GM08714 (cell line): ENCODE measurements around the gene MAGI1.

Experiments
- H3K4me3 ChIP-seq: fragments of 200-500 bp; sonication (Bioruptor generic); 2 replicates; pipeline ENCODE4 v1.5.1; 2014; ENCODE audit warnings: mild to moderate bottlenecking, low read length, inconsistent platforms
- ZNF274 ChIP-seq: IDR thresholded peaks from 2 replicates; pipeline ENCODE4 v1.6.1; 2012; ENCODE audit warnings: mild to moderate bottlenecking, low read depth, low read length

Gene MAGI1

DNA sequence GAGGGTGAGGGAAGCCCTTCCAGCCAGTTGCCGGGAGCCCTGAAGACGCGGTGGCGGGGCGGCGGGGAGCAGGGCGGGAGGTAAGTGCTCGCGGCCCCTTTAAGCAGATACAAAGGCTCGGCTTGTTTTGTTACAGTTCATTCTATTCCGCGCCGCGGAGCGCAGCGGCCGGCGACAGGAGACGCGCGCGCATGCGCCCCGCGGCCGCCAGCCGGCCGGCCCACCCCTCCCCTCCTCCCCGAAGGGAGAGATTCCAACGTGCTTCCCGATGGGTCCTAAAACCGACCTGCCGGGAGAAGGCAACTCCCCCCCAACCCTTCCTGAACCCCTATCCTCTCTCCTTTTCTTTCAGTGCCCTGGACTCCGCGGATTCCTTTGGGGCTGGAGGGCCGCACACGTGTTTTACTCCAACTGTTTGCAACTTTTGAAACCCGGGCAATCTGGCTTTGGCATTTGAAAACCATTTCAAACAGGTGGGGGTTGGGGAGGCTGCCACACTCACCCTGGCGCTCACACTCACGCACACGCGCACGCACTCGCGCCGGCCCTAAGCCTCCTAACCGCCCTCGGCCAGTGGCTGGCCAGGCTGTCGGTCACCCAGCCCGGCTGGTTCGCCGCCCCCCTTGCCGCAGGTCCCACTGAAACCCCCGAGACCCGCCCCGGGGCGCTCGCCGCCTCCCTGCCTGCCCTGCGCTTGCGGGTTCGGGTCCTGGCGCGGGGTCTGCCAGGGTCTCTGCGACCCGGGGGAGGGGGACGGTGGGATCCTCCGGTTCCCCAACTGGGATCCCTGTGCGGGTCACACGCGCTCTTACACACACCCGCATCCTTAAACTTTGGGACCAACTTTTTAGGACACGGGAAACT lies at the start of gene MAGI1:
Gene MAGI1 (minus strand): TSS at position 193 of the 864 bp plus-strand sequence. CDS start 610 bp downstream, outside the sequence.
- H3K4me3 ChIP-seq = peak within 1 kb of the TSS; percentile 67
- no peak for TF ChIP-seq ZNF274

DNA sequence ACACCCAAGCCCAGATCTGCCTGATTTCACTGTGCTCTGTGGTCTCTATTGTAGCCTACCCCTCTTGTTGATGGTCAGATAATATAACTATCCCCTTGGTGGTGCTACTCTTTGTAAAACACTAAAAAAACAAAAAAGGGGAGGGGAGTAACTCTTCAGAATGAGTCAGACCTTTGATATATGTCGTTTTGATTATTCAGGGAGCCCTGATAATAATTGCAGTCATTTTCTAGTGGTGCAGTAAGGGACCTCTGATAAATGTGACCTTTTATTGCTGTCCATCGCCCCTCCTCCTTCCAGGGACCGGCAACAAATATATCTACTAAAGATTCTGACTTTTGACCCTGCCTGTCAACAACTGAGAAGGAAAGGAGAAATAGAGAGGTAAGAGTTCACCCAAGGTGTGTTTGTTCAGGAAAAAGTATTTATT lies 45.1 kb upstream of the MAGI1 start:
- no peak for TF ChIP-seq ZNF274

DNA sequence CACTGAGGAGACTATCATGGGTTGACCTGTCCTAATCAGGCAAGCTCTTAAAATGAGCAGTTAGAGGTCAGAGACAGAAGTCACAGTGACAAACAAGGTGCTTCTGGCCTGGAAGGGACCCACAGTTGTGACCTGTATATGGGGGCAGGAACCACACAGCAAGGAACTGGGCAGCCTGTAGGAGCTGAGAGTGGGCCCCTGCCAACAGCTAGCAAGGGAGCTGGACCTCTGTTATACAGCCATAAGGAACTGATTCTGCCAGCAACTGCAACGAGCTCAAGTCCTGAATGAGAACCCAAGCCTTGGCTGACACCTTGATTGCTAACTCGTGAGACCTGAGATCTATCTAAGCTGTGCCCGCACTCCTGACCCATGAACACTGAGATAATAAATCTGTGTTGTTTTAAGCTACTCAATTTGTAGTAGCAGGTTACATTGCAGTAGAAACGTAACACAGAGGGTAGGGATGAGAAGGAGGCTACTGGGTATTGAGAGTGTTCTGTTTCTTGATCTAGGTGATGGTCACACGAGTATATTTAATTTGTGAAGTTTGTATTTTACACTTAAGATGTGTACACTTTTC lies 44.5 kb upstream of the MAGI1 start:
- no peak for TF ChIP-seq ZNF274
- no peak overlapping the region for H3K4me3 ChIP-seq

More for the DNA sequence above, 45.1 kb upstream of the MAGI1 start:
- no peak overlapping the region for H3K4me3 ChIP-seq

DNA sequence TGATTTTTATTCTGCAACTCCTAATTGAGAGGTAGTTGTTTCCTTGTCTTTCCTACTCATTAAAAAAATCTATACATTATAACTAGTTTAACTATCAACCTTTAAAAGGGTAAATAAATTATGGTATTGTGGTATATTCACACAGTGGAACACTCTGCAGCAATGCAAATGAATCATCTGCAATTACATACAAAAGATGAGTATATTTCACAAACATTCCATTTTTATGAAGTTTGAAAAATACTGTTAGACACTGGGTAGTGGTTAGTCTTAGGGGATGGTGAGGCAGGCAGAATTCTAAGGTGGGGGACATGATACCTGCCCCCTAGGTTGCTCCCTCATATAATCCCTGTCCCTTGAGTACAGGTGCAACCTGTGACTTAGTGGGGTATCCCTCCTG lies 44.0 kb upstream of the MAGI1 start:
- no peak overlapping the region for H3K4me3 ChIP-seq
- no peak for TF ChIP-seq ZNF274

DNA sequence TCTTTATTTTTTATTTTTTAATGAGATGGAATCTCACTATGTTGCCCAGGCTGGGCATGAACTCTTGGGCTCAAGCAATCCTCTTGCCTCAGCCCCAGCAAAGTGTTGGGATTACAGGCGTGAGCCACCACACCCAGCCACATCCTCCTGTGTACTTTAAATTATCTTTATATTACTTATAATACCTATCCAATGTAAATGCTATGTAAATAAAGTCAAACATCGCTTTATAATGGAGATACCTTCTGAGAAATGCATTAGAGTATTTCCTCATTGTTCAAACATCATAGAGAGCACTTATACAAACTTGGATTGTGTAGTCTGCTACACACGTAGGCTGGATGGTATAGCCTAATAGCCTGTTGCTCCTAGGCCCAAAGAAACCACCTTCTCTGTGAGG lies 41.4 kb upstream of the MAGI1 start:
- no peak for TF ChIP-seq ZNF274
- H3K4me3 ChIP-seq = no peak overlapping the region

DNA sequence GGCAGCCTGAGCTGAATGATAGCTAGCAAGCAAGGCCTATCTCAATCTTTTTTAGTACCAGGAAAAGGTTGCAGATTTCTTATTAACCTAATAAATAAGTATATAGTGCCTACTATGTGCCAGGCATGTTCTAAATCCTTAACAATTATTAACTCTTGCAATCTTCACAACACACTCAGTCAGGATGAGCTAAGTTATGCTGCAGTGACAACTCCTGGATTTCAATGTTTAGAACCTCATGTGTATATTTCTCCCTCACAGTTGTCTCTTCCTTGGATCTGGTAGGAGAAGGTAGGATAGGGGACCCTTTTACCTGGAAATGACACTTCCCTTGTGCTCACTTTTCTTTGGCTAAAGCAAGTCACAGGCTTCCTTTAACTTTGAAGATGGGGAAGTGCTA lies 39.3 kb upstream of the MAGI1 start:
- no peak for TF ChIP-seq ZNF274
- no peak overlapping the region for H3K4me3 ChIP-seq

- TF ChIP-seq ZNF274 = no peak
- no peak overlapping the region for H3K4me3 ChIP-seq
Measured at GRCh38 chr3:66076861-66077470, 38.2 kb upstream of the MAGI1 start.

- no peak overlapping the region for H3K4me3 ChIP-seq
- no peak for TF ChIP-seq ZNF274
Measured at GRCh38 chr3:66075281-66075680, 36.6 kb upstream of the MAGI1 start.

DNA sequence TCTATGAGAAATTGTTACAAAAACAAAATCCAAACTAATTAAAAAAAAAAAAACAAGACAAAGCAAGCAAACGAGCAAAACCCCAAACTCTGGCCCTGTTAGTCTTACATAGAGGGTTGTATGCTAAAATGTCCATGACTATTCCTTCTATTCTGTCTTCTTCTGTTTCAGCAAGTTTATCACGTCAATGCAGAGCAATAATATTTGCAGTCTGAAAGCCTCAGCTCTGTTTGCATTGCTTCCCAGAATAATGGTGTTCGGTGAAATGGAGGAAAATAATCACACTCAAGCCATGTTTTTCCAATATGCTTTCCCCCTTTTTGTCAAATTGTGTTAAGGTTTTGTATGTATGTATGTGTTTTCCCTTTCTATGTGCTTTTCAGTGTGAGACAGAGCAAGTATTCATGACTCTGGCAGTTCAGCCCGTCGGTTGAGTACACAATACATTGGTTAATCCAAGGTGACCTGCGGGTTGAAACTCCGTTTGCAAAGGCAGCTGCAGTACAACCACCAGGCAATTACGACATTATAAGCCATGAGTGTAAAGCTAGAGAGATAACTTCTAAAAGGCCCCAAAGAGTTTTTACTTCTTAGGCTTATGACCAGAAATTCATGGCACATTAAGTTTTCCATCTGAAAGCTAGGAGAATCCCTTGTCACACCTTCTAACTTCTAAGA lies 34.9 kb upstream of the MAGI1 start:
- no peak for TF ChIP-seq ZNF274
- H3K4me3 ChIP-seq = no peak overlapping the region

DNA sequence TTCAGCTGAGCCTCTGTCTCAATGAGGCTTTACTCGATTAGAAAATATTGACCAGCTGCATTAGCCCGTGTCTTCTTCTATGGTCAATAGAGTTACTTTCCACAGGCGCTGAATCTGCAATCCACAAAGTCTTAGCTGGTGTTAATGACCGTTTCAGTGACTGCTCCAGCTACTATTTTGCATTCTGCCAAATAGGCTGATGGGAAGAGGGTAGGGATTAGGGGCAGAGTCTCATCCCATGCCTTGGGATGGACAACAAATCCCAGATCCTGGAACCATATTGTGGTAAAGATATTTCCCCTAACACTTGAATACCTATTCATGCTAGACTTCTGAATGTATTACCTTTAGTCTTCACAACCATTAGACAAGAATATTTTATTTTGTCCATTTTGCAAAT lies 29.5 kb upstream of the MAGI1 start:
- no peak for TF ChIP-seq ZNF274
- H3K4me3 ChIP-seq = no peak overlapping the region

DNA sequence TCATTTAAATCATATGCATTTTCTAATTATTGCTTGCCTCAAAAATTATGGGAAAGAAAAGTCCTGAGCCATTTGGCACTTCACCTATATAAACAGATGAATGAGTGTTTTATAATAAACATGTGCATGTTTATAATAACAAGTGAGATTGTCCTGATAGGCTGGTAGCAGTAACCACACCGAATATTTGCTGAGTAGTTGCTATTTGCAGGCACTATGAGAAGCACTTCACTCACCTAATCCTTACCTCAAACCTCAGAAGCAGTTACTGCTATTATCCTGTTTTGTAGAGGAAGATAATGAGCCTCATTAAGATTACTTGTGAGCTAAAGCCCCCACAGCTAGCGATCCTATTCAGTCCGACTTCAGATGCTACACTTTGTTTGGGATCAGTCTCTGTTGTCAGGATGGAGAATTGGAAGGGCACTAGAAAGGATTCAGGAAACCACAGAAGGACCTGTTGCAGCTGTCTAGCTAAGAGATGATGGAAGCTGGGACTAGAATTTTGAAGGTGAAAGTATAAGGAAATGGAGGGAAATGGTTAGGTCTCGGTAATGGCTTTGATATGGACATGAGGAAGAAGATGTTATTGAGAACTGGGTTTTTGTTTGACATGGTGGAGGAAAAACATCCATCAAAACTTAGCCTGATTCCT lies 28.4 kb upstream of the MAGI1 start:
- H3K4me3 ChIP-seq = no peak overlapping the region
- no peak for TF ChIP-seq ZNF274

GRCh38 chr3:66055289-66055688 lies 16.6 kb upstream of the MAGI1 start:
- no peak for TF ChIP-seq ZNF274
- H3K4me3 ChIP-seq = no peak overlapping the region

DNA sequence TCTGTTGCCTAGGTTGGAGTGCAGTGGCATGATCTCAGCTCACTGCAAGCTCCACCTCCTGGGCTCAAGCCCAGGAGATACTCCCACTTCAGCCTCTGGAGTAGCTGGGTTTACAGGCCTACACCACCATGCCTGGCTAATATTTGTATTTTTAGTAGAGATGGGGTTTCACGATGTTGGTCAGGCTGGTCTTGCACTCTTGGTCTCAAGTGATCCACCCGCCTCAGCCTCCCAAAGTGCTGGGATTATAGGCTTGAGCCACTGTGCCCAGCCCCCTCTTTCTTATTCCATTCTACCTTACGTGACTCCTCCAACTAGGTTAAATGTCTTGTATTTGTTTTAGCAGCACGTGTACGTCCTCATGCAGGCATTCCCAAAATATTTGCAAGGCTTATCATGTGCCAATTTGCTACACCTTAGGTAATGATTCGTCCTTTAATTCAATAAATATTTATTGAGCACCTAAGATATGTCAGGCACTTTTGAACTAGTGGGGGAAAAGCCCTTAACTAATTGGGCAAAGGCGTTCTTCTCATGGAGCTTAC lies 14.9 kb upstream of the MAGI1 start:
- no peak for TF ChIP-seq ZNF274
- H3K4me3 ChIP-seq = no peak overlapping the region

GRCh38 chr3:66052721-66053549 lies 14.2 kb upstream of the MAGI1 start:
- TF ChIP-seq ZNF274 = no peak
- H3K4me3 ChIP-seq = no peak overlapping the region
